H9 (cell line): ENCODE measurements around the gene DSCAM. TPM values are rescaled to one million over a fixed set of nuclear protein-coding genes. Genes with fewer than 3 reads are reported as not detected.

ENCODE experiments used
- DNase-seq: peaks from one replicate; pipeline ENCODE4 v3.0.0-alpha.2; 2017
- H2AFZ ChIP-seq: one replicate; pipeline ENCODE4 v1.6.1; 2013; ENCODE audit warnings: mild to moderate bottlenecking, low read length, control low read depth, moderate library complexity
- H2AK5ac ChIP-seq: 2 replicates; pipeline ENCODE4 v1.6.1; 2013; ENCODE audit warnings: low read length, control low read depth, mixed read lengths; ENCODE audit not compliant: insufficient read length
- H2BK120ac ChIP-seq: one replicate; pipeline ENCODE4 v1.6.1; 2013; ENCODE audit warnings: low read depth, mild to moderate bottlenecking, low read length, control low read depth, inconsistent platforms; ENCODE audit not compliant: poor library complexity, severe bottlenecking
- H2BK12ac ChIP-seq: 2 replicates; pipeline ENCODE4 v1.6.1; 2013; ENCODE audit warnings: low read length, control low read depth, mixed read lengths, low read depth; ENCODE audit not compliant: insufficient read length
- H2BK15ac ChIP-seq: 2 replicates; pipeline ENCODE4 v1.6.1; 2013; ENCODE audit warnings: low read depth, low read length, control low read depth
- H2BK20ac ChIP-seq: one replicate; pipeline ENCODE4 v1.6.1; 2013; ENCODE audit warnings: low read depth, mild to moderate bottlenecking, low read length, control low read depth, inconsistent platforms; ENCODE audit not compliant: poor library complexity, severe bottlenecking
- H2BK5ac ChIP-seq: 2 replicates; pipeline ENCODE4 v1.6.1; 2013; ENCODE audit warnings: low read length, control low read depth, mixed read lengths; ENCODE audit not compliant: insufficient read length
- H3K14ac ChIP-seq: 2 replicates; pipeline ENCODE4 v1.6.1; 2013; ENCODE audit warnings: low read length, control low read depth; ENCODE audit not compliant: insufficient read depth
- H3K18ac ChIP-seq: 2 replicates; pipeline ENCODE4 v1.6.1; 2013; ENCODE audit warnings: low read depth, mild to moderate bottlenecking, mixed read lengths, low read length, control low read depth; ENCODE audit not compliant: insufficient read length
- H3K23ac ChIP-seq: 2 replicates; pipeline ENCODE4 v1.6.1; 2013; ENCODE audit warnings: low read length, control low read depth, mixed read lengths, low read depth; ENCODE audit not compliant: insufficient read length
- H3K23me2 ChIP-seq: 2 replicates; pipeline ENCODE4 v1.6.1; 2013; ENCODE audit warnings: low read depth, mild to moderate bottlenecking, mixed read lengths, low read length, control low read depth; ENCODE audit not compliant: insufficient read length, poor library complexity, severe bottlenecking
- H3K27ac ChIP-seq: 2 replicates; pipeline ENCODE4 v1.5.1; 2013; ENCODE audit warnings: low read length, control low read depth, mixed read lengths, low read depth; ENCODE audit not compliant: insufficient read length
- H3K27me3 ChIP-seq: 2 replicates; pipeline ENCODE4 v1.6.1; 2013; ENCODE audit warnings: low read length, control low read depth, inconsistent platforms; ENCODE audit not compliant: insufficient read depth
- H3K4ac ChIP-seq: 2 replicates; pipeline ENCODE4 v1.6.1; 2013; ENCODE audit warnings: low read depth, mild to moderate bottlenecking, control low read depth, inconsistent platforms, low read length, moderate library complexity
- H3K4me1 ChIP-seq: 2 replicates; pipeline ENCODE4 v1.6.1; 2013; ENCODE audit warnings: low read length, control low read depth, inconsistent platforms; ENCODE audit not compliant: insufficient read depth
- H3K4me2 ChIP-seq: 2 replicates; pipeline ENCODE4 v1.6.1; 2013; ENCODE audit warnings: low read length, control low read depth, mixed read lengths; ENCODE audit not compliant: insufficient read length, insufficient read depth
- H3K56ac ChIP-seq: 2 replicates; pipeline ENCODE4 v1.6.1; 2013; ENCODE audit warnings: low read depth, mild to moderate bottlenecking, mixed read lengths, low read length, control low read depth; ENCODE audit not compliant: insufficient read length
- H3K79me1 ChIP-seq: 2 replicates; pipeline ENCODE4 v1.6.1; 2013; ENCODE audit warnings: low read depth, mild to moderate bottlenecking, moderate library complexity, low read length, control low read depth, inconsistent platforms; ENCODE audit not compliant: insufficient read depth, poor library complexity, severe bottlenecking
- H3K79me2 ChIP-seq: 2 replicates; pipeline ENCODE4 v1.6.1; 2013; ENCODE audit warnings: low read length, control low read depth, inconsistent platforms; ENCODE audit not compliant: insufficient read depth
- H3K9ac ChIP-seq: 2 replicates; pipeline ENCODE4 v1.6.1; 2013; ENCODE audit warnings: low read length, control low read depth, mixed read lengths; ENCODE audit not compliant: insufficient read length; ENCODE audit errors: extremely low read depth
- H3K9me3 ChIP-seq: one replicate; pipeline ENCODE4 v1.6.1; 2013; ENCODE audit warnings: low read depth, low read length, inconsistent platforms; ENCODE audit not compliant: control insufficient read depth
- H3T11ph ChIP-seq: one replicate; pipeline ENCODE4 v1.6.1; 2013; ENCODE audit warnings: mild to moderate bottlenecking, low read length, control low read depth, inconsistent platforms
- H4K20me1 ChIP-seq: one replicate; pipeline ENCODE4 v1.6.1; 2013; ENCODE audit not compliant: control insufficient read depth, insufficient read length, insufficient read depth
- H4K5ac ChIP-seq: 2 replicates; pipeline ENCODE4 v1.6.1; 2013; ENCODE audit warnings: low read depth, mild to moderate bottlenecking, mixed read lengths, low read length, control low read depth; ENCODE audit not compliant: insufficient read length
- H4K8ac ChIP-seq: replicated peaks from 2 replicates; pipeline ENCODE4 v1.6.1; 2013; ENCODE audit warnings: low read length, control low read depth, mixed read lengths, low read depth; ENCODE audit not compliant: insufficient read length
- H4K91ac ChIP-seq: 2 replicates; pipeline ENCODE4 v1.6.1; 2013; ENCODE audit warnings: low read depth, mild to moderate bottlenecking, moderate library complexity, mixed read lengths, low read length, control low read depth; ENCODE audit not compliant: insufficient read length
- H3K27ac Mint-ChIP-seq, 3 experiments: 2 replicates in 2 of 3; 3 replicates in 1 of 3; pipeline ENCODE4 v1.8.0; 2020 to 2021; ENCODE audit warnings: mixed read lengths in 3 of 3, mild to moderate bottlenecking in 1 of 3, moderate library complexity in 1 of 3
- H3K27me3 Mint-ChIP-seq: 2 replicates; pipeline ENCODE4 v1.8.0; 2021; ENCODE audit warnings: low read depth, mild to moderate bottlenecking, moderate library complexity, mixed read lengths
- H3K36me3 Mint-ChIP-seq, 3 experiments: 2 replicates in 2 of 3; 3 replicates in 1 of 3; pipeline ENCODE4 v1.8.0; 2020 to 2021; ENCODE audit warnings: low read depth in 3 of 3, mixed read lengths in 3 of 3; ENCODE audit not compliant: insufficient read depth in 1 of 3
- H3K4me1 Mint-ChIP-seq, 2 experiments: 2 replicates each; pipeline ENCODE4 v1.8.0; 2020; ENCODE audit warnings: mixed read lengths in 2 of 2
- H3K4me3 Mint-ChIP-seq, 2 experiments: 2 replicates in 1 of 2; 3 replicates in 1 of 2; pipeline ENCODE4 v1.8.0; 2020 to 2021; ENCODE audit warnings: mild to moderate bottlenecking in 2 of 2, mixed read lengths in 2 of 2, moderate library complexity in 1 of 2
- H3K9me3 Mint-ChIP-seq, 2 experiments: 2 replicates in 1 of 2; 3 replicates in 1 of 2; pipeline ENCODE4 v1.8.0; 2020; ENCODE audit warnings: mild to moderate bottlenecking in 2 of 2, mixed read lengths in 2 of 2, moderate library complexity in 1 of 2
- WGBS: extraction: QIAGEN DNeasy Blood & Tissue Kit; methylation state at CpG from one replicate; pipeline ENCODE4 v1.1.7; 2013; ENCODE audit warnings: missing lambda C conversion rate, low lambda C conversion rate, mixed read lengths; ENCODE audit not compliant: insufficient read length; ENCODE audit errors: extremely low coverage; 5-methylcytosine and 5-hydroxymethylcytosine counted together
- total RNA-seq: library from RNA; stranded (reverse); gene quantifications from 2 replicates; pipeline ENCODE4 v1.2.1, GENCODE V29; 2021
- TF ChIP-seq, protein P1 (sequence below): fragments of 200-600 bp; sonication (generic); conservative IDR thresholded peaks from 3 replicates; pipeline ENCODE4 v1.8.0; 2021; ENCODE audit warnings: antibody characterized with exemption, mild to moderate bottlenecking

Gene DSCAM
- total RNA-seq, 1 experiment from 2014 or later = 0.17 TPM

DNA sequence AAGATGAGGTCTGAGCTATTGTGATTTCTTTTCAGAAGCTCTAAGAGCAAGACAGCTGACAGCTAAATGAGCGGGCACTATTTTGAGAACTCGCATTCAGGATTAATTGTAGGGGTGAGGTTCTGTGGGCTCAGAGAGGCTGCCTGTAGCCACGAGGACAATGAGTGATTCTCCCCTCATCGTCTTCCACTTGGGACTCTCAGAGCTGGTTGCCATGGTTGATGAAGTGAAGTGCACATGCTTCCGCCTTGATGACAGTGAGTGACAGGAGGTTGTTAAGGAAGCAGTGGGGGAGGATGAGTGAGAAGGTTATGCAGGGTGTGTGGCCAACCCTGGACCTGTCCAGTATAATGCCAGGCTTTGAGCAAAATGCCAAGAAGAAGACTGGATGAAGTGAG lies 638.0 kb downstream of the DSCAM start:
- H3K9me3 ChIP-seq = no peaks in the 10 kb centered on the region
- no peak overlapping the region for H3K56ac ChIP-seq
- TF ChIP-seq, protein P1, sequence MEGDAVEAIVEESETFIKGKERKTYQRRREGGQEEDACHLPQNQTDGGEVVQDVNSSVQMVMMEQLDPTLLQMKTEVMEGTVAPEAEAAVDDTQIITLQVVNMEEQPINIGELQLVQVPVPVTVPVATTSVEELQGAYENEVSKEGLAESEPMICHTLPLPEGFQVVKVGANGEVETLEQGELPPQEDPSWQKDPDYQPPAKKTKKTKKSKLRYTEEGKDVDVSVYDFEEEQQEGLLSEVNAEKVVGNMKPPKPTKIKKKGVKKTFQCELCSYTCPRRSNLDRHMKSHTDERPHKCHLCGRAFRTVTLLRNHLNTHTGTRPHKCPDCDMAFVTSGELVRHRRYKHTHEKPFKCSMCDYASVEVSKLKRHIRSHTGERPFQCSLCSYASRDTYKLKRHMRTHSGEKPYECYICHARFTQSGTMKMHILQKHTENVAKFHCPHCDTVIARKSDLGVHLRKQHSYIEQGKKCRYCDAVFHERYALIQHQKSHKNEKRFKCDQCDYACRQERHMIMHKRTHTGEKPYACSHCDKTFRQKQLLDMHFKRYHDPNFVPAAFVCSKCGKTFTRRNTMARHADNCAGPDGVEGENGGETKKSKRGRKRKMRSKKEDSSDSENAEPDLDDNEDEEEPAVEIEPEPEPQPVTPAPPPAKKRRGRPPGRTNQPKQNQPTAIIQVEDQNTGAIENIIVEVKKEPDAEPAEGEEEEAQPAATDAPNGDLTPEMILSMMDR = no peak
- no peak overlapping the region for H2AK5ac ChIP-seq
- no peak overlapping the region for H3K9ac ChIP-seq
- no peak overlapping the region for H3K4ac ChIP-seq
- H2BK15ac ChIP-seq = no peak overlapping the region
- H3K4me2 ChIP-seq = no peak overlapping the region
- H3K4me1 Mint-ChIP-seq = no peaks in the 10 kb centered on the region
- no CpG with 5 or more reads among the region's 5 CpGs for WGBS
- no peak overlapping the region for H3K18ac ChIP-seq
- H2AFZ ChIP-seq = no peak overlapping the region
- H2BK5ac ChIP-seq = no peak overlapping the region
- H3K4me1 ChIP-seq = no peaks in the 10 kb centered on the region
- no peaks in the 10 kb centered on the region for H3K23me2 ChIP-seq
- no peak overlapping the region for H4K5ac ChIP-seq
- no peaks in the 10 kb centered on the region for H3K79me2 ChIP-seq
- H3K36me3 Mint-ChIP-seq = no peaks in the 10 kb centered on the region
- no peak overlapping the region for H3K27ac ChIP-seq
- no peak overlapping the region for H2BK12ac ChIP-seq
- H3K79me1 ChIP-seq = no peaks in the 10 kb centered on the region
- no peaks in the 10 kb centered on the region for H3K9me3 Mint-ChIP-seq
- H3K27me3 Mint-ChIP-seq = peaks cover 4% of the 10 kb centered on the region; the same call in 1 of the 2 replicates
- H4K8ac ChIP-seq = no peak overlapping the region
- H3K27ac Mint-ChIP-seq = no peak overlapping the region
- no peak for DNase-seq
- H3K23ac ChIP-seq = no peak overlapping the region
- no peak overlapping the region for H2BK20ac ChIP-seq
- no peak overlapping the region for H3K4me3 Mint-ChIP-seq
- H3K14ac ChIP-seq = no peak overlapping the region
- no peak overlapping the region for H3T11ph ChIP-seq
- H4K91ac ChIP-seq = no peak overlapping the region
- H3K27me3 ChIP-seq = no peaks in the 10 kb centered on the region
- no peak overlapping the region for H2BK120ac ChIP-seq
- H4K20me1 ChIP-seq = no peaks in the 10 kb centered on the region
